Transverse colon (tissue), 4 donors: ENCODE data around the gene TTC19.

Experiments used
- EP300 ChIP-seq: sonication (generic); formaldehyde crosslinking; IDR thresholded peaks from one replicate; pipeline ENCODE4 v1.6.1; 2017; ENCODE audit warnings: antibody characterized with exemption, low read depth
- POLR2A ChIP-seq: fragments of 450-650 bp; IDR thresholded peaks from one replicate; pipeline ENCODE4 v1.6.1; 2016; ENCODE audit warnings: antibody characterized with exemption, mild to moderate bottlenecking, moderate library complexity
- POLR2AphosphoS5 ChIP-seq, 3 donors: sonication (generic); formaldehyde crosslinking; IDR thresholded peaks; one replicate each; pipeline ENCODE4 v1.6.1; 2016; ENCODE audit warnings: antibody characterized with exemption in 3 of 3
- TF ChIP-seq, protein P1 (sequence below), 5 experiments: fragments of 200-600 bp in 3 of 5; fragments of 450-650 bp in 2 of 5; sonication (generic) in 3 of 5; IDR thresholded peaks; 1 replicate in 2 of 5; 2 replicates in 3 of 5; pipeline ENCODE4 v1.5.1; 2016 to 2017; ENCODE audit warnings: antibody characterized with exemption in 5 of 5, inconsistent platforms in 3 of 5, mild to moderate bottlenecking in 2 of 5, moderate library complexity in 1 of 5

GRCh38 chr17:15969463-15969862, 30.2 kb upstream of the TTC19 start:
- TF ChIP-seq POLR2AphosphoS5 (IDR thresholded peaks at IDR 0.05) (no peak), EP300 (no peak), POLR2A (no peak)
- TF ChIP-seq, protein P1, sequence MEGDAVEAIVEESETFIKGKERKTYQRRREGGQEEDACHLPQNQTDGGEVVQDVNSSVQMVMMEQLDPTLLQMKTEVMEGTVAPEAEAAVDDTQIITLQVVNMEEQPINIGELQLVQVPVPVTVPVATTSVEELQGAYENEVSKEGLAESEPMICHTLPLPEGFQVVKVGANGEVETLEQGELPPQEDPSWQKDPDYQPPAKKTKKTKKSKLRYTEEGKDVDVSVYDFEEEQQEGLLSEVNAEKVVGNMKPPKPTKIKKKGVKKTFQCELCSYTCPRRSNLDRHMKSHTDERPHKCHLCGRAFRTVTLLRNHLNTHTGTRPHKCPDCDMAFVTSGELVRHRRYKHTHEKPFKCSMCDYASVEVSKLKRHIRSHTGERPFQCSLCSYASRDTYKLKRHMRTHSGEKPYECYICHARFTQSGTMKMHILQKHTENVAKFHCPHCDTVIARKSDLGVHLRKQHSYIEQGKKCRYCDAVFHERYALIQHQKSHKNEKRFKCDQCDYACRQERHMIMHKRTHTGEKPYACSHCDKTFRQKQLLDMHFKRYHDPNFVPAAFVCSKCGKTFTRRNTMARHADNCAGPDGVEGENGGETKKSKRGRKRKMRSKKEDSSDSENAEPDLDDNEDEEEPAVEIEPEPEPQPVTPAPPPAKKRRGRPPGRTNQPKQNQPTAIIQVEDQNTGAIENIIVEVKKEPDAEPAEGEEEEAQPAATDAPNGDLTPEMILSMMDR (IDR thresholded peaks at IDR 0.05): no peak
